Psoas muscle (tissue), 8 donors: ENCODE data around the gene MED28. TPM values are rescaled to one million over a fixed set of nuclear protein-coding genes. Genes with fewer than 3 reads are reported as not detected.

Experiments
- ATAC-seq, 4 donors: fragments of 200-7000 bp; cut with Tn5 transposase; one replicate each; pipeline ENCODE4 v1.9.1; 2020; ENCODE audit warnings: moderate library complexity in 3 of 4, mild to moderate bottlenecking in 2 of 4
- DNase-seq, 2 donors: peaks; one replicate each; pipeline ENCODE4 v3.0.0-alpha.2; 2020
- H3K27ac ChIP-seq: fragments of 200-600 bp; one replicate; pipeline ENCODE4 v1.8.0; 2022
- H3K27me3 ChIP-seq, 3 donors: fragments of 200-600 bp in 1 of 3; one replicate each; pipeline versions ENCODE4 v1.6.1 to v1.8.0; 2013 to 2022; ENCODE audit warnings: low read length in 2 of 3, mild to moderate bottlenecking in 2 of 3, moderate library complexity in 1 of 3; ENCODE audit not compliant: insufficient read depth in 3 of 3
- H3K36me3 ChIP-seq, 2 donors: fragments of 200-600 bp in 1 of 2; one replicate each; pipeline versions ENCODE4 v1.6.1 to v1.8.0; 2013 to 2022; ENCODE audit warnings: low read depth in 1 of 2, mild to moderate bottlenecking in 1 of 2, moderate library complexity in 1 of 2; ENCODE audit not compliant: insufficient read depth in 1 of 2
- H3K4me1 ChIP-seq: fragments of 200-600 bp; one replicate; pipeline ENCODE4 v1.8.0; 2022
- H3K4me3 ChIP-seq: fragments of 200-600 bp; one replicate; pipeline ENCODE4 v1.8.0; 2022; ENCODE audit warnings: mild to moderate bottlenecking
- H3K9me3 ChIP-seq: fragments of 200-600 bp; one replicate; pipeline ENCODE4 v1.8.0; 2022
- WGBS, 3 donors: extraction: QIAGEN DNeasy Blood & Tissue Kit; methylation state at CpG; one replicate each; pipeline versions ENCODE4 v1.1.6 to v1.1.7; 2013; 5-methylcytosine and 5-hydroxymethylcytosine counted together
- intact Hi-C, 2 donors: fragments of 100-400 bp; cut with DNase I; formaldehyde crosslinking; loops; one replicate each; pipeline versions ENCODE4 v1.11.0 to v1.14.2; 2022
- polyA plus RNA-seq, 3 donors: library from polyadenylated mRNA; stranded (reverse); fragments of 200-250 nt; gene quantifications; one replicate each; pipeline ENCODE4 v1.2.3, GENCODE V29; 2013
- total RNA-seq, 4 donors: library from RNA; stranded (reverse); fragmentation: NEBNext Ultra II Directional in 2 of 4; extraction: Animal tissue kit (Norgen Biotek cat#: 25700) in 2 of 4; gene quantifications; one replicate each; pipeline versions ENCODE4 v1.2.1 to v1.2.4, GENCODE V29; 2021 to 2023
- TF ChIP-seq, protein P1 (sequence below): fragments of 200-600 bp; IDR thresholded peaks from one replicate; pipeline ENCODE4 v1.8.0; 2022; ENCODE audit warnings: antibody characterized with exemption
- donor health status: healthy with polysubstance abuse.
- donor health status: DM: no; HTN: no; CAD: no; lungs with moderate emphysema.
- donor health status: Bipolar disorder and iron deficiency.
- donor health status: healthy.
- donor health status: DM: yes; HTN: yes; CAD: no.
- donor health status: DM: no; HTN: no; CAD: no.
- donor health status: DM: no; HTN: no; CAD: no.
- donor health status: DM: yes; HTN: yes; CAD: no.

Gene MED28
- total and polyA plus RNA-seq, 7 donors: 27.2 to 58.3 (median 36.2) TPM

DNA sequence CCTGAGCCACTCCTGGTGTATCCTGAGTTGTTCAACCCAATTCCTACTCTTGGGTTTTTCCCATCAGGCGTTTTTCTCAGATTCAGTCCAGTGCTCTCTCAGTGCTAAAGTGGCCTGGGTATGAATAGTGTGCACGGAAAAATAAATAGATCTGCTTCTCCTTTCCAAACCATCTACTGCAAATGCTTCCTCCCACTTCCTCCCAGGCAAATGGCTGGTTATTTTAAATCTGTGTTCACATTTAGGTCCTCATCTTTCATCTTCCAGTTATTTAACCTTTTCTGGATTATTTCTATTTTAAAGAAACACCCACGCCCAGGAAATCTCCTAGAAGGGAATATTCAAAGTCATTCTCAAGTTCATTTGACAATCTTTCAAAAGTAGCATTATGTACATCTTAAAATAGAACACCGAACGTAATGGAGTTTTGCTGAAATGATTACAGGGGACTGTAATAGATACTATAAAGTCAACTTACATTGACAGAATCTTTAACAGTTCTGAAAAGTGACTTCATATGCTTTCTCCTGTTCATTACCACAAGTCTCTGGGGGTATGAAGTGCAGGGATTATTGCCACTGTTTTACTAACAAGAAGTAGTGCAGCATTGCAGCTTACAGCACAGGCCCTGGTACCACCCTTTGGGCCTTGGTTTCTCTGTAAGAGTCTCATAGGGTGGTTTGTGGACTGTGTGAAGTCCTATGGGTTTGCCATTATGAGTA, 66.3 kb downstream of the MED28 start:
- Histone ChIP-seq H3K9me3 (no peaks in the 10 kb centered on the region), H3K4me3 (no peak overlapping the region), H3K4me1 (peaks cover 4% of the 10 kb centered on the region), H3K27me3 (no peaks in the 10 kb centered on the region), H3K27ac (peak overlapping the region; percentile 68), H3K36me3 (no peaks in the 10 kb centered on the region)
- intact Hi-C loops: no loop called here
- ATAC-seq: peak; percentile 35 to 60 (median 40)
- 34 to 51% (median 43%) methylated on average over 5 of the region's 5 CpGs for WGBS, 3 donors
- TF ChIP-seq, protein P1, sequence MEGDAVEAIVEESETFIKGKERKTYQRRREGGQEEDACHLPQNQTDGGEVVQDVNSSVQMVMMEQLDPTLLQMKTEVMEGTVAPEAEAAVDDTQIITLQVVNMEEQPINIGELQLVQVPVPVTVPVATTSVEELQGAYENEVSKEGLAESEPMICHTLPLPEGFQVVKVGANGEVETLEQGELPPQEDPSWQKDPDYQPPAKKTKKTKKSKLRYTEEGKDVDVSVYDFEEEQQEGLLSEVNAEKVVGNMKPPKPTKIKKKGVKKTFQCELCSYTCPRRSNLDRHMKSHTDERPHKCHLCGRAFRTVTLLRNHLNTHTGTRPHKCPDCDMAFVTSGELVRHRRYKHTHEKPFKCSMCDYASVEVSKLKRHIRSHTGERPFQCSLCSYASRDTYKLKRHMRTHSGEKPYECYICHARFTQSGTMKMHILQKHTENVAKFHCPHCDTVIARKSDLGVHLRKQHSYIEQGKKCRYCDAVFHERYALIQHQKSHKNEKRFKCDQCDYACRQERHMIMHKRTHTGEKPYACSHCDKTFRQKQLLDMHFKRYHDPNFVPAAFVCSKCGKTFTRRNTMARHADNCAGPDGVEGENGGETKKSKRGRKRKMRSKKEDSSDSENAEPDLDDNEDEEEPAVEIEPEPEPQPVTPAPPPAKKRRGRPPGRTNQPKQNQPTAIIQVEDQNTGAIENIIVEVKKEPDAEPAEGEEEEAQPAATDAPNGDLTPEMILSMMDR: no peak
- DNase-seq: no peak

DNA sequence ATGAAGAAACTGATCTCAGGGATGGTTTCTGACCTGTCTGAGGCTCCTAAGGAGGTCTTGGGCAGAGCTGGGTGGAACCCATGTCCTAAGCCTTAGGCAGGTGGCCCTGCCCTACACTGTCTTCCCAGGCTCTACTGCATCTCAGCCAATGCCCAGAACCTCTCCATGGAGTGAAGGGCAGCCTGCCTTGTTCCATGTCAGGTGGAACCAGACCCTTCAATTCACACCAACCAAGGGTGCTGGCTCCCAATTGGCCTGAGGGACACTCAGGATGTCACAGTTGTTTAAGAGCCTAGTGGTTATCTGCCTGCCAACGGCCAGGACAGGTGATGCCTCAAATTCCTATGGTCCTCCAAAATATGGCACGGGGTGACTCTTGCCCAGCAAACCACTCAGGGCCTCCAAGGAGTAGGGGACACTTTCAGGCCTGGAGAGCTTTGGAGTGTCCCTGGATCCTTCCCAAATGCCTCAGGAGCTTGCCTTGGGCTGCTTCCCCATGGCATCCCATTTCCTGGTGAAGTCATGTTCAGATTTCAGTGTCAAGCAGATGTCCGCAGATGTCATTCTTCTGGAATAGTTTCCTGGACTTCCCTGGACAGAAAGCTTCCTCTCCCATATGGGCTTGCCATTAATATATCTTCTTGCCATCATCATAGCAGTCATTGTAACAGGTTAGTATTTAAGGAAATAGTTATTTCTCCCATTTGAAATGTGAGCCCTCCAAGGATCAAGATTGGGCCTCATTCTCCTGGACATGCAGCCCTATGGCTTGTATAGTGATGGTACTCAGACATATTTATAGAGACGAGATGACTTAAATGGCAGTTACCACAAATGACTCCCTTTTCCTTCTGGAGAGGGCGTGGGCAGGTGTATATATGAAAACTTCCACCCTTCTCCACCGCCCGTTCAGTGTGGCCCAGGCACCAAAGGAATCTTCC, 67.1 kb downstream of the MED28 start:
- H3K27ac ChIP-seq: peak overlapping the region; percentile 68
- no peak overlapping the region for H3K4me3 ChIP-seq
- H3K4me1 ChIP-seq: peaks cover 4% of the 10 kb centered on the region
- no peaks in the 10 kb centered on the region for H3K27me3 ChIP-seq
- TF ChIP-seq, protein P1: no peak
- no peaks in the 10 kb centered on the region for H3K9me3 ChIP-seq
- no peaks in the 10 kb centered on the region for H3K36me3 ChIP-seq
- 38 to 74% (median 47%) methylated on average over 7 of the region's 7 CpGs for WGBS, 3 donors
- no peak for DNase-seq
- ATAC-seq: peak; percentile 66 to 82 (median 72)
- intact Hi-C loops: no loop called here

- intact Hi-C loops: no loop called here
- no peak overlapping the region for H3K4me3 ChIP-seq
These were observed 67.8 kb downstream of the MED28 start for GRCh38 chr4:17682222-17682566.

More at GRCh38 chr4:17682222-17682566, 67.8 kb downstream of the MED28 start:
- 31 to 40% (median 32%) methylated on average over 2 of the region's 2 CpGs for WGBS, 3 donors
- DNase-seq (no peak), ATAC-seq (peak in 2 of 4 donors; percentile 67 to 78)
- TF ChIP-seq, protein P1: no peak
- H3K27me3 ChIP-seq: no peaks in the 10 kb centered on the region
- peaks cover 4% of the 10 kb centered on the region for H3K4me1 ChIP-seq
- no peaks in the 10 kb centered on the region for H3K9me3 ChIP-seq
- no peaks in the 10 kb centered on the region for H3K36me3 ChIP-seq
- H3K27ac ChIP-seq: peak overlapping the region; percentile 68

Other genes starting within 250 kb of the MED28 start
- gene QDPR, start 102.6 kb upstream of the MED28 start, total RNA-seq: 10 to 100 TPM; 34.6 to 47.2 (median 39.7) TPM
- 10 to 100 TPM; 17.6 to 53.2 (median 35.4) TPM for gene QDPR, start 102.6 kb upstream of the MED28 start, polyA plus RNA-seq
- gene CLRN2, start 99.5 kb upstream of the MED28 start, total RNA-seq: not detected
- gene CLRN2, start 99.5 kb upstream of the MED28 start, polyA plus RNA-seq: not detected
- gene LAP3, start 37.4 kb upstream of the MED28 start, total RNA-seq: 10 to 100 TPM; 52.0 to 81.3 (median 66.2) TPM
- gene LAP3, start 37.4 kb upstream of the MED28 start, polyA plus RNA-seq: 10 to 100 TPM; 44.6 to 82.4 (median 53.2) TPM
- 1 to 10 TPM in 2 of 4 donors, under 1 TPM in 2; 0.28 to 2.6 (median 0.75) TPM for gene FAM184B, start 167.0 kb downstream of the MED28 start, total RNA-seq
- gene FAM184B, start 167.0 kb downstream of the MED28 start, polyA plus RNA-seq: under 1 TPM; 0.03 to 0.51 (median 0.13) TPM
- gene DCAF16, start 196.1 kb downstream of the MED28 start, total RNA-seq: 10 to 100 TPM; 10.4 to 14.8 (median 13.0) TPM
- gene DCAF16, start 196.1 kb downstream of the MED28 start, polyA plus RNA-seq: 1 to 10 TPM; 3.7 to 6.1 (median 4.5) TPM
- gene NCAPG, start 196.3 kb downstream of the MED28 start, total RNA-seq: under 1 TPM; 0.30 to 0.44 (median 0.41) TPM
- under 1 TPM; 0.13 to 0.30 (median 0.14) TPM for gene NCAPG, start 196.3 kb downstream of the MED28 start, polyA plus RNA-seq